GM12878 (cell line): Measurements from ENCODE around the gene CXCL14. TPM values are rescaled to one million over a fixed set of nuclear protein-coding genes. Genes with fewer than 3 reads are reported as not detected.

Experiments used
- ATAC-seq: fragments of 200-7000 bp; cut with Tn5 transposase; 3 replicates; pipeline ENCODE4 v1.9.1; 2020; ENCODE audit warnings: mild to moderate bottlenecking, moderate library complexity
- BruUV-seq: library from RNA; stranded (reverse); fragments of 400-500 nt; replicated peaks from 2 replicates; lab custom pipeline; 2021; lab: Mats Ljungman, UMichigan
- CTCF ChIA-PET: fragments of 300-600 bp; sonication (Branson Sonifier 250); formaldehyde crosslinking; extraction: SDS; loops from one replicate; lab custom pipeline; 2021; ENCODE audit warnings: inconsistent platforms; lab: Yijun Ruan, JAX
- POLR2A ChIA-PET: fragments of 350-600 bp; formaldehyde crosslinking; extraction: SDS; loops from one replicate; lab custom pipeline; 2021; ENCODE audit warnings: inconsistent platforms; lab: Charles Lee
- RAD21 ChIA-PET: fragments of 300-600 bp; sonication (Branson Sonifier 250); formaldehyde crosslinking; loops from one replicate; lab custom pipeline; 2023; ENCODE audit warnings: antibody characterized with exemption; ENCODE audit not compliant: unreplicated experiment; lab: Charles Lee
- SMC1A ChIA-PET: fragments of 300-600 bp; sonication (Branson Sonifier 250); formaldehyde crosslinking; loops from one replicate; lab custom pipeline; 2023; ENCODE audit not compliant: unreplicated experiment, uncharacterized antibody; lab: Charles Lee
- DNase-seq: peaks from one replicate; pipeline ENCODE4 v3.0.0-alpha.2; 2011; ENCODE audit warnings: low read depth, low spot score
- FAIRE-seq: peaks from 3 replicates; lab custom pipeline; 2011; peaks lifted over from hg19 to GRCh38; lab: Jason Lieb, UNC
- H2AFZ ChIP-seq: 2 replicates; pipeline ENCODE4 v1.6.0; 2011; ENCODE audit warnings: low read depth, low read length, control low read depth; ENCODE audit not compliant: control insufficient read depth
- H3K27ac ChIP-seq: 2 replicates; pipeline ENCODE4 v1.5.1; 2011; ENCODE audit warnings: control low read depth; ENCODE audit not compliant: control insufficient read depth, insufficient read depth
- H3K27me3 ChIP-seq, 2 experiments: replicated peaks in 1 of 2; 2 replicates each; pipeline versions ENCODE4 v1.6.0 to v1.6.1; 2011; ENCODE audit warnings: low read length in 1 of 2; ENCODE audit not compliant: control insufficient read depth in 2 of 2, insufficient read depth in 2 of 2
- H3K36me3 ChIP-seq, 2 experiments: 2 replicates each; pipeline ENCODE4 v1.5.1; 2011; ENCODE audit warnings: low read length in 1 of 2; ENCODE audit not compliant: control insufficient read depth in 2 of 2, insufficient read depth in 2 of 2
- H3K4me1 ChIP-seq: 2 replicates; pipeline ENCODE4 v1.6.1; 2011; ENCODE audit warnings: mild to moderate bottlenecking, low read length, moderate library complexity, mixed read lengths; ENCODE audit not compliant: control insufficient read depth, insufficient read depth
- H3K4me2 ChIP-seq: 2 replicates; pipeline ENCODE4 v1.6.0; 2011; ENCODE audit warnings: control low read depth; ENCODE audit not compliant: control insufficient read depth, insufficient read depth
- H3K4me3 ChIP-seq: fragments of 200-600 bp; sonication (generic); 2 replicates; pipeline ENCODE4 v1.5.1; 2016
- H3K79me2 ChIP-seq: 2 replicates; pipeline ENCODE4 v1.6.0; 2011; ENCODE audit warnings: low read length; ENCODE audit not compliant: control insufficient read depth, insufficient read depth
- H3K9ac ChIP-seq: 2 replicates; pipeline ENCODE4 v1.8.0; 2011; ENCODE audit warnings: low read length, control low read depth, mixed read lengths; ENCODE audit not compliant: control insufficient read depth, insufficient read depth
- H3K9me3 ChIP-seq: replicated peaks from 3 replicates; pipeline ENCODE4 v1.5.1; 2011; ENCODE audit warnings: mild to moderate bottlenecking, low read length; ENCODE audit not compliant: control insufficient read depth, insufficient read depth
- H4K20me1 ChIP-seq: 2 replicates; pipeline ENCODE4 v1.6.0; 2011; ENCODE audit not compliant: control insufficient read depth, insufficient read depth
- ATF2 ChIP-seq: IDR thresholded peaks from 2 replicates; pipeline ENCODE4 v1.6.1; 2012; ENCODE audit warnings: low read length, inconsistent platforms
- POU2F2 ChIP-seq: IDR thresholded peaks from 3 replicates; pipeline ENCODE4 v1.6.1; 2011; ENCODE audit warnings: low read depth, mild to moderate bottlenecking, low read length, borderline replicate concordance
- REST ChIP-seq: IDR thresholded peaks from 2 replicates; pipeline ENCODE4 v1.6.1; 2012; ENCODE audit warnings: mild to moderate bottlenecking, low read depth, low read length
- SPI1 ChIP-seq: IDR thresholded peaks from 2 replicates; pipeline ENCODE4 v1.6.1; 2011; ENCODE audit warnings: low read depth, mild to moderate bottlenecking, low read length, moderate library complexity, borderline replicate concordance; ENCODE audit not compliant: insufficient read depth
- WGBS: methylation state at CpG from one replicate; pipeline ENCODE4 v1.1.6; 2016; ENCODE audit warnings: low lambda C conversion rate; ENCODE audit not compliant: insufficient replicate concordance, insufficient coverage; ENCODE audit errors: missing lambda C conversion rate; 5-methylcytosine and 5-hydroxymethylcytosine counted together
- in situ Hi-C: fragments of 300-500 bp; cut with MboI; formaldehyde crosslinking; loops from 9 replicates; pipeline ENCODE4 v1.14.3; 2018; ENCODE audit warnings: mixed read lengths
- intact Hi-C: fragments of 100-400 bp; cut with micrococcal nuclease; formaldehyde crosslinking; loops from one replicate; pipeline ENCODE4 v1.14.2; 2022; ENCODE audit not compliant: unreplicated experiment
- polyA plus RNA-seq, 11 experiments: library from polyadenylated mRNA; depleted of rRNA in 4 of 11; unstranded in 6 of 11; stranded (reverse) in 5 of 11; fragments of >200 nt; fragmentation: Nextera tagmentation in 4 of 11; fragmentation: Illumina TruSeq in 1 of 11; extraction: Ambion mirVana in 4 of 11; extraction: Trizol in 1 of 11; gene quantifications; 1 replicate in 1 of 11; 2 replicates in 10 of 11; pipeline versions ENCODE4 v1.2.1 to v1.2.3, GENCODE V29; 2011 to 2016; ENCODE audit warnings: inconsistent platforms in 2 of 11, missing spikeins in 2 of 11, low read depth in 1 of 11
- total RNA-seq, 4 experiments: library from RNA; depleted of rRNA in 3 of 4; stranded (reverse); fragments of >200 nt in 3 of 4; fragmentation: Illumina TruSeq in 1 of 4; extraction: Trizol in 1 of 4; gene quantifications; 2 replicates each; pipeline versions ENCODE4 v1.2.1 to v1.2.3, GENCODE V29; 2013 to 2021
- TF ChIP-seq, protein P1 (sequence below): fragments of 450-650 bp; IDR thresholded peaks from 2 replicates; pipeline ENCODE4 v1.6.1; 2017; ENCODE audit warnings: mild to moderate bottlenecking, moderate library complexity

The CXCL14 gene
- total and polyA plus RNA-seq, 10 of the 15 experiments (the other 5 are each of a cell fraction or from before 2014, with no cell fraction given): 0.05 TPM; not detected in 9

DNA sequence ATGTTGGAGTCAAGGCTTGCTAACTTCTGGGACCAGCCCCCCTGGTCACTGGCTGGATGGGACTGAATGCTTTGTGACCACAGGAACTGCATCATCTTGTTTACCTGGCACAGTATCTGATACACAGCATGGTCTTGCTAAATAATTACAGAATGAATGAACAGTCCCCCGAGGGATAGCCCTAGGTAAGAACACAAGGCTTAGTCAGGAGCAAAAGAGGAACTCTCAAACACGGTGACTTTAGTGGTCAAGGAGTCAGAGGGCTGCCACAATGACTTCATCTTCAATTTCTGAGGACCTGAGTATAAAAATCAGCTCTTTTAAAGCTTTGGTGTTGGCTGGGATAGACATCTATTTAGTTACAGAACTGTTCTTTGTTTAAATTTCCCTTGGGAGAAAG, 15.1 kb upstream of the CXCL14 start:
- in situ Hi-C loops: no loop called here
- H3K4me3 ChIP-seq: no peak overlapping the region
- H3K27me3 ChIP-seq: peaks cover 1 to 5% of the 10 kb centered on the region in 2 experiments; a peak in 3 of 4 replicates
- H3K9ac ChIP-seq: no peak overlapping the region
- ATAC-seq (no peak; the same call in 2 of the 3 replicates), FAIRE-seq (no peak), DNase-seq (no peak)
- no TSS peak for BruUV-seq
- no peaks in the 10 kb centered on the region for H3K9me3 ChIP-seq
- no peak overlapping the region for H2AFZ ChIP-seq
- 0 out of 2 replicates have a peak, but pooled peaks cover 3% of the 10 kb centered on the region for H3K4me1 ChIP-seq
- ChIA-PET CTCF (no interaction called here), SMC1A (no interaction called here), POLR2A (no interaction called here), RAD21 (no interaction called here)
- intact Hi-C loops: no loop called here
- 0% methylated on average over 2 of the region's 2 CpGs for WGBS
- no peaks in the 10 kb centered on the region for H4K20me1 ChIP-seq
- no peaks in the 10 kb centered on the region for H3K36me3 ChIP-seq
- no peak for TF ChIP-seq REST
- peak; percentile 60; the same call in 1 of the 2 replicates for TF ChIP-seq SPI1
- H3K27ac ChIP-seq: no peak overlapping the region
- no peaks in the 10 kb centered on the region for H3K79me2 ChIP-seq
- no peak overlapping the region for H3K4me2 ChIP-seq

DNA sequence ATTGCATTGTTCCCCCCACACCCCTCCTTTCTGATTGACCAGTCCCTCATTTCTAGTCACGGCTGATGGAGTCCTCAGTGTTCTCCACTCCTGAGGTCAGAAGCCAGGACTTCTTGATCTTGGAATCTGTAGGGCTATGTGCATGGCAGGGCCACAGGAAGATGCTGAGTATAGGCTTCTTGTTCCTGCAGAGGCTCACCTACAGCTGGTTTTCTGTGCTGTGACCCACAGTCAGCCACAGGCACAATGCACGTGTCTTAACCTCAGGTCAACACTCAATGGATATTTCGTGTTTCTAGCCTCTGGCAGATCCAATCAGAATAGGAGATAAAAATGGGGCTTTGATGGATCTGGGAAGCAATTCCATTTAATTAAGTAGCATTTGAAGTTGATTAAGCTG, 14.3 kb upstream of the CXCL14 start:
- in situ Hi-C loops (no loop called here), intact Hi-C loops (no loop called here)
- FAIRE-seq (no peak), ATAC-seq (no peak), DNase-seq (no peak)
- ChIA-PET RAD21 (no interaction called here), POLR2A (no interaction called here), CTCF (no interaction called here), SMC1A (no interaction called here)
- Histone ChIP-seq H4K20me1 (no peaks in the 10 kb centered on the region), H3K4me2 (no peak overlapping the region), H3K27ac (no peak overlapping the region), H3K4me3 (no peak overlapping the region), H3K27me3 (peaks cover 3 to 6% of the 10 kb centered on the region in 2 experiments; a peak in 3 of 4 replicates), H3K9me3 (no peaks in the 10 kb centered on the region), H3K36me3 (no peaks in the 10 kb centered on the region), H3K79me2 (no peaks in the 10 kb centered on the region), H2AFZ (no peak overlapping the region), H3K4me1 (0 out of 2 replicates have a peak, but pooled peaks cover 3% of the 10 kb centered on the region), H3K9ac (no peak overlapping the region)
- WGBS: 17% methylated on average over 3 of the region's 3 CpGs
- no TSS peak for BruUV-seq
- no peak for TF ChIP-seq POU2F2
- TF ChIP-seq ATF2: no peak
- TF ChIP-seq, protein P1, sequence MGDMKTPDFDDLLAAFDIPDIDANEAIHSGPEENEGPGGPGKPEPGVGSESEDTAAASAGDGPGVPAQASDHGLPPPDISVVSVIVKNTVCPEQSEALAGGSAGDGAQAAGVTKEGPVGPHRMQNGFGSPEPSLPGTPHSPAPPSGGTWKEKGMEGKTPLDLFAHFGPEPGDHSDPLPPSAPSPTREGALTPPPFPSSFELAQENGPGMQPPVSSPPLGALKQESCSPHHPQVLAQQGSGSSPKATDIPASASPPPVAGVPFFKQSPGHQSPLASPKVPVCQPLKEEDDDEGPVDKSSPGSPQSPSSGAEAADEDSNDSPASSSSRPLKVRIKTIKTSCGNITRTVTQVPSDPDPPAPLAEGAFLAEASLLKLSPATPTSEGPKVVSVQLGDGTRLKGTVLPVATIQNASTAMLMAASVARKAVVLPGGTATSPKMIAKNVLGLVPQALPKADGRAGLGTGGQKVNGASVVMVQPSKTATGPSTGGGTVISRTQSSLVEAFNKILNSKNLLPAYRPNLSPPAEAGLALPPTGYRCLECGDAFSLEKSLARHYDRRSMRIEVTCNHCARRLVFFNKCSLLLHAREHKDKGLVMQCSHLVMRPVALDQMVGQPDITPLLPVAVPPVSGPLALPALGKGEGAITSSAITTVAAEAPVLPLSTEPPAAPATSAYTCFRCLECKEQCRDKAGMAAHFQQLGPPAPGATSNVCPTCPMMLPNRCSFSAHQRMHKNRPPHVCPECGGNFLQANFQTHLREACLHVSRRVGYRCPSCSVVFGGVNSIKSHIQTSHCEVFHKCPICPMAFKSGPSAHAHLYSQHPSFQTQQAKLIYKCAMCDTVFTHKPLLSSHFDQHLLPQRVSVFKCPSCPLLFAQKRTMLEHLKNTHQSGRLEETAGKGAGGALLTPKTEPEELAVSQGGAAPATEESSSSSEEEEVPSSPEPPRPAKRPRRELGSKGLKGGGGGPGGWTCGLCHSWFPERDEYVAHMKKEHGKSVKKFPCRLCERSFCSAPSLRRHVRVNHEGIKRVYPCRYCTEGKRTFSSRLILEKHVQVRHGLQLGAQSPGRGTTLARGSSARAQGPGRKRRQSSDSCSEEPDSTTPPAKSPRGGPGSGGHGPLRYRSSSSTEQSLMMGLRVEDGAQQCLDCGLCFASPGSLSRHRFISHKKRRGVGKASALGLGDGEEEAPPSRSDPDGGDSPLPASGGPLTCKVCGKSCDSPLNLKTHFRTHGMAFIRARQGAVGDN: no peak
- TF ChIP-seq SPI1: no peak
